ENCODE results near the gene SLX4.
"Not testable (repeated sequence)": the region's sequence is repeated elsewhere in the genome, so short reads cannot be mapped to it uniquely, and the experiment has no call there.

The SLX4 gene

GRCh38 chr16:3618769-3619141 lies 7.3 kb upstream of the SLX4 start:
- DNase-seq (ENCODE audit: low read depth in 2 of 2): no peak
- no peak for TF ChIP-seq CTCF (IDR thresholded peaks at IDR 0.05; ENCODE audit: low read depth, low read length)
- no peak overlapping the region for H3K4me3 ChIP-seq (replicated peaks in 1 of 2; ENCODE audit: low read depth in 2 of 2, low read length in 2 of 2)

- DNase-seq (ENCODE audit: low read depth in 2 of 2): no peak
- TF ChIP-seq CTCF (IDR thresholded peaks at IDR 0.05; ENCODE audit: low read depth, low read length): no peak
- peak overlapping the region; percentile 94 for H3K4me3 ChIP-seq (replicated peaks in 1 of 2; ENCODE audit: low read depth in 2 of 2, low read length in 2 of 2)
Observed at GRCh38 chr16:3612510-3613466, 1.4 kb upstream of the SLX4 start.

- peak overlapping the region; percentile 92 to 98 for H3K4me3 ChIP-seq (replicated peaks in 1 of 2; ENCODE audit: low read depth in 2 of 2, low read length in 2 of 2)
- DNase-seq (ENCODE audit: low read depth in 2 of 2): peak in 1 of 2 donors; percentile 19
- no peak for TF ChIP-seq CTCF (IDR thresholded peaks at IDR 0.05; ENCODE audit: low read depth, low read length)
Observed at GRCh38 chr16:3610698-3611145, 684 bp downstream of the SLX4 start.

GRCh38 chr16:3609895-3610697 lies 1.3 kb downstream of the SLX4 start:
- peak; percentile 10 to 20 for DNase-seq (ENCODE audit: low read depth in 2 of 2)
- TF ChIP-seq CTCF (IDR thresholded peaks at IDR 0.05; ENCODE audit: low read depth, low read length): no peak
- peak overlapping the region in 1 of 2 donors; percentile 98 for H3K4me3 ChIP-seq (replicated peaks in 1 of 2; ENCODE audit: low read depth in 2 of 2, low read length in 2 of 2)

GRCh38 chr16:3608976-3609375 lies 2.4 kb downstream of the SLX4 start:
- not testable (repeated sequence) for DNase-seq (ENCODE audit: low read depth in 2 of 2); H3K4me3 ChIP-seq (replicated peaks in 1 of 2; ENCODE audit: low read depth in 2 of 2, low read length in 2 of 2)

- no peak overlapping the region for H3K4me3 ChIP-seq (replicated peaks in 1 of 2; ENCODE audit: low read depth in 2 of 2, low read length in 2 of 2)
- DNase-seq (ENCODE audit: low read depth in 2 of 2): no peak
- TF ChIP-seq CTCF (IDR thresholded peaks at IDR 0.05; ENCODE audit: low read depth, low read length): no peak
Observed at GRCh38 chr16:3608069-3608468, 3.3 kb downstream of the SLX4 start.

- no peak for TF ChIP-seq CTCF (IDR thresholded peaks at IDR 0.05; ENCODE audit: low read depth, low read length)
- H3K4me3 ChIP-seq (replicated peaks in 1 of 2; ENCODE audit: low read depth in 2 of 2, low read length in 2 of 2): no peak overlapping the region
- no peak for DNase-seq (ENCODE audit: low read depth in 2 of 2)
Observed at GRCh38 chr16:3607634-3608033, 3.8 kb downstream of the SLX4 start.
